ENCODE results near the gene NUDT8.

DNA sequence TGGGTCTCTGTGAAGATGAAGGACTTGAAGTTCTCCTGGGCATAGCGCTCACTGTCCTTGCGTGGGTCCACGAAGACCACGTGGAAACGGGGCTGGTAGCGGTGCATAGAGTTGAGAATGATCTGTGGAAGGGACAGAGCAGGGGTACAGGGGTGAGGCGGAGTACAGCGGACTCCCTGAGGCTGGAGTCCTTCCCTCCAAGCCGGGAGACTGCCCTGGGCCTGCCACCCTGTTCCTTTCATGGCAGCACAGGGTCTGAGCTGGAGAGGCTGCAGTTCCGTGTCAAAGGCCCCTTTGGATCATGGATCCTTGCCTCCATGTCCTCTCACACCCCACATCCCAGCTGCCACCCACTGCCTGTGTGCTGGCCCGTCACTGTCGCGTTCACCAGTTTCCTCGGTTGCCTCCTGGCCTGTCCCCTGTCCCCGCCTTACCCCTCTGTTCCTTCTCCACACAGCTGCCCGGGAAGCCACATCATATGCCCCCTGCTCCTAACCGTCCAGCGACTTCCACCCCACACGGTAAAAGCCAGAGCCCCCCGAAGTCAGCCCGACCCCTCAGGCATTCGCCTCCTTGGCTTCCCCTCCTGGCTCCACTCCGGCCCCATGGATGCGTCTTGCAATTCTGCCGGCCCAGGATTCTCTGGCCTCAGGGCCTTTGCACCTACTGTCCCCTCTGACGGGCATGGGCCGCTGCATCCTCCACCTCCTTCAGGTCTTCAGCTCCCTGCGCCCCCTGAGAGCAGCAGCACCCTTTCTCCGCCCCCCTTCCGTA, 3.4 kb upstream of the NUDT8 start:
- TF ChIP-seq POLR2A (IDR thresholded peaks at IDR 0.05) = no peak
- TF ChIP-seq, protein P1, sequence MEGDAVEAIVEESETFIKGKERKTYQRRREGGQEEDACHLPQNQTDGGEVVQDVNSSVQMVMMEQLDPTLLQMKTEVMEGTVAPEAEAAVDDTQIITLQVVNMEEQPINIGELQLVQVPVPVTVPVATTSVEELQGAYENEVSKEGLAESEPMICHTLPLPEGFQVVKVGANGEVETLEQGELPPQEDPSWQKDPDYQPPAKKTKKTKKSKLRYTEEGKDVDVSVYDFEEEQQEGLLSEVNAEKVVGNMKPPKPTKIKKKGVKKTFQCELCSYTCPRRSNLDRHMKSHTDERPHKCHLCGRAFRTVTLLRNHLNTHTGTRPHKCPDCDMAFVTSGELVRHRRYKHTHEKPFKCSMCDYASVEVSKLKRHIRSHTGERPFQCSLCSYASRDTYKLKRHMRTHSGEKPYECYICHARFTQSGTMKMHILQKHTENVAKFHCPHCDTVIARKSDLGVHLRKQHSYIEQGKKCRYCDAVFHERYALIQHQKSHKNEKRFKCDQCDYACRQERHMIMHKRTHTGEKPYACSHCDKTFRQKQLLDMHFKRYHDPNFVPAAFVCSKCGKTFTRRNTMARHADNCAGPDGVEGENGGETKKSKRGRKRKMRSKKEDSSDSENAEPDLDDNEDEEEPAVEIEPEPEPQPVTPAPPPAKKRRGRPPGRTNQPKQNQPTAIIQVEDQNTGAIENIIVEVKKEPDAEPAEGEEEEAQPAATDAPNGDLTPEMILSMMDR (IDR thresholded peaks at IDR 0.05) = no peak

All from thyroid gland (tissue), 4 donors.